Astrocyte of the cerebellum (primary cell): Measurements from ENCODE around the gene MBP.

Source experiments
- DNase-seq: peaks from one replicate; pipeline ENCODE4 v3.0.0-alpha.2; 2011; ENCODE audit warnings: low read depth
- H3K4me3 ChIP-seq: 2 replicates; pipeline ENCODE4 v1.5.1; 2011; ENCODE audit warnings: mild to moderate bottlenecking, low read depth, low read length, moderate library complexity
- in situ Hi-C: cut with HindIII; loops from 2 replicates; pipeline ENCODE4 v1.10.0; 2017; ENCODE audit warnings: low sequenced_read_pairs
- TF ChIP-seq, protein P1 (sequence below): IDR thresholded peaks from 2 replicates; pipeline ENCODE4 v1.5.1; 2012; ENCODE audit warnings: low read length, low read depth, moderate library complexity, mild to moderate bottlenecking; ENCODE audit errors: missing control alignments

Gene MBP

DNA sequence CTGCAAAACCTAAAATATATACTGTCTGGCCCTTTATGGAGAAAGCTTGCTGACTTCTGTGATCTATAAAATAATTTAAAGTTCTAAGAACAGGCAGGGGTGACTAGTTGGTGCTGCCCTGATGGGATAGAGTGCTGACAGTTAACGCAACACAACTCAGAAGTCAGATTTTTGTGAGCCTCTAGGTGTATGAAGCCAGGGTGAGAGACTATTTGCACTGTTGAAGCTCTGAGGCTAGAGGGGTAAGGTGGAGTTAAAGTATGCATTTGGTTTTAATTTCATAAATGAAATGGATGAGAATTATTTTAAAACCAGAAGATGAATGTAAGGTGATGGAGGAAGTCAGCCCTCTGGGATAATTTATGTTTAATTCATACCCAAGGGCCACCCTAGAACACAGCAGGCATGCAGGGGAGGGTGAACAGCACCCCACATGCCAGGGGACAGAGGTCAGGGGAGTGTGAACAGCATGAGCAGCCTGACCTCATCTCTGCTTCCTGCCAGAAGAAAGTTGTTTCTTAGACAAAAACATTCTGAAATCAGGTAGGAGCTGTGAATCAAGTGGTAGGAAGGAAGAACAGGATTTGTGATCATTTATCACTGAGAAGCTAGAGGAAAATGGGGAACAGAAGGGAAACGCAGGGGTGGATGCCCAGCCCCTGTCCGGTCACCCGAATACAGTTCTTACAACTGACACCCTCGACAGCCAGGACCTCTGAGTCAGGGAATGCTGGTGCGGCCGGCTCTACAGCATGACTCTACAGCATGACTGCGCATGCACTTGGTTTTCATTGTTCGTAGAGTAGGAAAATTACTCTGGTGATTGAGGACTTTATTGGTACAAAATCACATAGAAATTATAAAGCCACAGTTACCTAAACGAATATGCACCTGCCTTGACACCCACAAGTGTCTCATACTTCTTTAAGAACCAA is 93.1 kb downstream of the MBP start:
- no peak for DNase-seq
- in situ Hi-C loops, result no loop called here
- TF ChIP-seq, protein P1, sequence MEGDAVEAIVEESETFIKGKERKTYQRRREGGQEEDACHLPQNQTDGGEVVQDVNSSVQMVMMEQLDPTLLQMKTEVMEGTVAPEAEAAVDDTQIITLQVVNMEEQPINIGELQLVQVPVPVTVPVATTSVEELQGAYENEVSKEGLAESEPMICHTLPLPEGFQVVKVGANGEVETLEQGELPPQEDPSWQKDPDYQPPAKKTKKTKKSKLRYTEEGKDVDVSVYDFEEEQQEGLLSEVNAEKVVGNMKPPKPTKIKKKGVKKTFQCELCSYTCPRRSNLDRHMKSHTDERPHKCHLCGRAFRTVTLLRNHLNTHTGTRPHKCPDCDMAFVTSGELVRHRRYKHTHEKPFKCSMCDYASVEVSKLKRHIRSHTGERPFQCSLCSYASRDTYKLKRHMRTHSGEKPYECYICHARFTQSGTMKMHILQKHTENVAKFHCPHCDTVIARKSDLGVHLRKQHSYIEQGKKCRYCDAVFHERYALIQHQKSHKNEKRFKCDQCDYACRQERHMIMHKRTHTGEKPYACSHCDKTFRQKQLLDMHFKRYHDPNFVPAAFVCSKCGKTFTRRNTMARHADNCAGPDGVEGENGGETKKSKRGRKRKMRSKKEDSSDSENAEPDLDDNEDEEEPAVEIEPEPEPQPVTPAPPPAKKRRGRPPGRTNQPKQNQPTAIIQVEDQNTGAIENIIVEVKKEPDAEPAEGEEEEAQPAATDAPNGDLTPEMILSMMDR, result no peak
- H3K4me3 ChIP-seq, result no peak overlapping the region

DNA sequence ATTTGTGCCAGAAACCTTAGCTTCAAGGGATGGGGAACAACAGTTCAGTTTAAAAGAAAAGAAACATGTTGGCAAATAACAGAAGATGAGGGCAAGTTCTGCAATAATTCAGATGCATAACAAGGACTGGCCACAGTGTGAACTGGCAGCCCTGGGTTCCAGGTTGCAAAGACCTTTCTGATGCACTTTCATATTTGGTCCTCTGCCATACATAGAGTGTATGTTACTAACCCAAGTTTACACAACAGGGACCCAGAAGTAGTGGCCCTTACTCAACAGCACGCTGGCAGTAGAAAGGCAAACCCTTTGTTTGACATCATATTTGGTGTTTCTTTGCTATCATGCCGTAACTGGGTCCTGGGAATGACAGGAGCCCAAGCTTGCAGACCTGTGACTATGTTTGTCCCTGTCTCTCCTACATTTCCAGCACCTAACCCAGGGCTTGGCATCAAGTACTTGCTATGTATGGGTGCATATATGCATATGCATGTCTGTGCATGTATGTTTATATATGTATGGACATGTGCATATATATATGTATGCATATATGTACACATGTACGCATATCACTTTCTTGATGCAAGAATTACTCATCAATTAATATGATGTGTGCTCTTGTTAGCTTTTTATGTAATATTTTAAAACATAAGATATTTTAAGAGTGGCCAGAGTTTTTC is 94.3 kb downstream of the MBP start:
- in situ Hi-C loops, result no loop called here
- H3K4me3 ChIP-seq, result no peak overlapping the region
- TF ChIP-seq, protein P1, result no peak
- no peak for DNase-seq

DNA sequence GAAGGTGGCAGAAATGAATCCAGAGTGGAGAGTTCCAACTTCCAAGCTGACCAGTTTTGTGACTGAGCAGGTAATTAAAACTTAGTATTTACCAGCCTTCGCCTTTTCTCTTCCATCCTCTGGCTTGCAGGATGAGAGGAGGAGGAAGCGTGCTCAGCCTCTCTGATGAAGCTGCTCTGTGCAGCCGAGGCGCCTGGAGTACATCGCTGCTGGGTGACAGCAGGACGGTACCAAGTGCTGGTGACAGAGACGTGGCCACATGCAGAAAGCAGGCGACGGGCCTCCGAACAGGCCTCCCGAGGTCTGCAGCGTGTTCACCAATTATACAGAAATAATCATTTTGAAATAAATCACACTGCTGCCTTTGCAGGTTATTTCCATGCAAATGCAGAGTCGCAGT is 95.0 kb downstream of the MBP start:
- no peak overlapping the region for H3K4me3 ChIP-seq
- DNase-seq, result no peak
- in situ Hi-C loops, result no loop called here
- TF ChIP-seq, protein P1, result no peak

DNA sequence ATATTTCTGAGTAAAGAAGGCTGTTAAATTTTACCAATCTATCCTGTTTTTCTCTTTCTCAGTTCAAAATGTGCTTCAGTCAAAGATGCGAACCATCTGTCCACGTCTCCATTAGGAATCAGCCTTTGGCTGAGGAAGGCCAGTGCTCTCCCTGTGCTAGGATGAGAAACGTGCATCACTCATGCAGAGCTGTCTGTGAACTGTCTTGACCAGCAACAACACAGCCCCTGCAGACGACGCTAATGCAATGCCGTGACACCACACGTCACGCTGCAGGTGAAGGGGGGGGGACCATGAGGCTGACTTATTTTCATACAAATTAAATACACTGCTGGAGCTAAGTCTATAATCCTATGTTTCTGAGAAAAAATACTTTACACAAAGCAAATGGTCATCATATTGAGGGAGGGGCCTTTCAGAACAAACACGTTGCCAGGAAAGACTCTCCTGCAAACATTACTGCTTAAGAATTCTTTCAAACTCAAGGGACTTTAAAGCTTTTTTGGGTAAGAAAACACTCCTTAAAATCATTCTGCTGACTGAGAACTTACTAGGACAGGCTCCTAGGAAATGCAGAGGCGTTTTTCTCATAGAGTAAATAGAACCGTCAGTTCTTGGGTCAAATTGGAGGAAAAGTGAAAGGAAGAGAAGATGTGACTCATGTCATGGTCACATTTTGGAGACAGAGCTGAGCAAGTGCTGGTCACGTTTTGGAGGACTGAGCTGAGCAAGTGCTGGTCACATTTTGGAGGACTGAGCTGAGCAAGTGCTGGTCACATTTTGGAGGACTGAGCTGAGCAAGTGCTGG is 97.0 kb downstream of the MBP start:
- H3K4me3 ChIP-seq, result no peak overlapping the region
- DNase-seq, result no peak
- TF ChIP-seq, protein P1, result no peak
- in situ Hi-C loops, result no loop called here

DNA sequence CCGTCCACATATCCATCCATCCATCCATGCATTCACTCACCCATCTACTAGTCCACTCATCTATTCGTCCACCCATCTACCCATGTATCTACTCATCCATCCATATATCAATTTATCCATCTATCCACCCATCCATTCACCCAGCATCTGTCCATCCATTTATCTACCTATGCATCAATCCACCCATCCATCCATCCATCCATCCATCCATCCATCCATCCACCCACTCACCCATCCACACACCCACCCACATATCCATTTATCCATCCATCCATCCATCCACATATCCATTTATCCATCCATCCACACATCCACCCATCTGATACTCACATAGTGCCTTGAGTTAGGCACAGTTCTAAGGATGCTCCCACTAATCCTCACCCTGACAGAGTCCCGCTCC is 99.0 kb downstream of the MBP start:
- no peak overlapping the region for H3K4me3 ChIP-seq
- in situ Hi-C loops, result no loop called here
- TF ChIP-seq, protein P1, result no peak
- DNase-seq, result no peak

DNA sequence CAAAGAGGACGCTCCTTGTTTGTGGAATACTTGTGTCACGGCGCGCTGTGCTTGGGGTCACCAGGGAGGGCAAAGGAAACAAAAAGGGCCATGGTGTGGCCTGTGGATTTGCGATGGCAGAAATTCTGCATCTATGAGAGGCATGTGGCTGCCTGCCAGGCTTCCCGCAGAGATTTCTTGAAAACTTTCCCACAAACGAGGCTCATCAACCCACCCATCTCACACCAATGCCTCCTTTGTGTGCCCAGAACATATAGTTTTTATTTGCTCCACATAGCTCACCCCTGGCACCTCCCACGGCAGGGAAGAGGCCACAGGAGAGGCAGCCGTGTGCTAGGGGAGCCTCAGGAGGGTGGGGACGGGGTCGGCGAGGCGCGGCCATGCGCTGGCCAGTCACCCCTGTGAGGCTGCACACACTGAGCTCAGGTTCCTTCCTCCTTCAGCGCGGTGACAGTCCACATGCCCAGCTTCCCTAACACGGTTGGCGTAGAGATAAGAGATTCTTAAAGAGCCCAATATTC is 100.3 kb downstream of the MBP start:
- H3K4me3 ChIP-seq, result no peak overlapping the region
- in situ Hi-C loops, result no loop called here
- TF ChIP-seq, protein P1, result no peak
- peak; percentile 27 for DNase-seq
